AG10803 (cell line): ENCODE measurements around the gene UBQLN2.
A peak's percentile ranks its signal among the peaks of the same experiment; 100 is the strongest.

Experiments
- DNase-seq: peaks from one replicate; pipeline ENCODE4 v3.0.0; 2010; ENCODE audit warnings: low read depth
- H3K4me3 ChIP-seq: 2 replicates; pipeline ENCODE4 v1.5.1; 2011; ENCODE audit warnings: mild to moderate bottlenecking, low read length, control low read depth
- TF ChIP-seq, protein P1 (sequence below): conservative IDR thresholded peaks from 2 replicates; pipeline ENCODE4 v1.5.1; 2011; ENCODE audit warnings: mild to moderate bottlenecking, low read length, control low read depth, inconsistent platforms

UBQLN2 gene

DNA sequence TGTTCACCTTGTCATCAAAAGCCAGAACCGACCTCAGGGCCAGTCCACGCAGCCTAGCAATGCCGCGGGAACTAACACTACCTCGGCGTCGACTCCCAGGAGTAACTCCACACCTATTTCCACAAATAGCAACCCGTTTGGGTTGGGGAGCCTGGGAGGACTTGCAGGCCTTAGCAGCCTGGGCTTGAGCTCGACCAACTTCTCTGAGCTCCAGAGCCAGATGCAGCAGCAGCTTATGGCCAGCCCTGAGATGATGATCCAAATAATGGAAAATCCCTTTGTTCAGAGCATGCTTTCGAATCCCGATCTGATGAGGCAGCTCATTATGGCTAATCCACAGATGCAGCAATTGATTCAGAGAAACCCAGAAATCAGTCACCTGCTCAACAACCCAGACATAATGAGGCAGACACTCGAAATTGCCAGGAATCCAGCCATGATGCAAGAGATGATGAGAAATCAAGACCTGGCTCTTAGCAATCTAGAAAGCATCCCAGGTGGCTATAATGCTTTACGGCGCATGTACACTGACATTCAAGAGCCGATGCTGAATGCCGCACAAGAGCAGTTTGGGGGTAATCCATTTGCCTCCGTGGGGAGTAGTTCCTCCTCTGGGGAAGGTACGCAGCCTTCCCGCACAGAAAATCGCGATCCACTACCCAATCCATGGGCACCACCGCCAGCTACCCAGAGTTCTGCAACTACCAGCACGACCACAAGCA, 898 bp downstream of the UBQLN2 start:
- H3K4me3 ChIP-seq: peak overlapping the region; percentile 73
- DNase-seq: peak; percentile 41
- TF ChIP-seq, protein P1, sequence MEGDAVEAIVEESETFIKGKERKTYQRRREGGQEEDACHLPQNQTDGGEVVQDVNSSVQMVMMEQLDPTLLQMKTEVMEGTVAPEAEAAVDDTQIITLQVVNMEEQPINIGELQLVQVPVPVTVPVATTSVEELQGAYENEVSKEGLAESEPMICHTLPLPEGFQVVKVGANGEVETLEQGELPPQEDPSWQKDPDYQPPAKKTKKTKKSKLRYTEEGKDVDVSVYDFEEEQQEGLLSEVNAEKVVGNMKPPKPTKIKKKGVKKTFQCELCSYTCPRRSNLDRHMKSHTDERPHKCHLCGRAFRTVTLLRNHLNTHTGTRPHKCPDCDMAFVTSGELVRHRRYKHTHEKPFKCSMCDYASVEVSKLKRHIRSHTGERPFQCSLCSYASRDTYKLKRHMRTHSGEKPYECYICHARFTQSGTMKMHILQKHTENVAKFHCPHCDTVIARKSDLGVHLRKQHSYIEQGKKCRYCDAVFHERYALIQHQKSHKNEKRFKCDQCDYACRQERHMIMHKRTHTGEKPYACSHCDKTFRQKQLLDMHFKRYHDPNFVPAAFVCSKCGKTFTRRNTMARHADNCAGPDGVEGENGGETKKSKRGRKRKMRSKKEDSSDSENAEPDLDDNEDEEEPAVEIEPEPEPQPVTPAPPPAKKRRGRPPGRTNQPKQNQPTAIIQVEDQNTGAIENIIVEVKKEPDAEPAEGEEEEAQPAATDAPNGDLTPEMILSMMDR: no peak

DNA sequence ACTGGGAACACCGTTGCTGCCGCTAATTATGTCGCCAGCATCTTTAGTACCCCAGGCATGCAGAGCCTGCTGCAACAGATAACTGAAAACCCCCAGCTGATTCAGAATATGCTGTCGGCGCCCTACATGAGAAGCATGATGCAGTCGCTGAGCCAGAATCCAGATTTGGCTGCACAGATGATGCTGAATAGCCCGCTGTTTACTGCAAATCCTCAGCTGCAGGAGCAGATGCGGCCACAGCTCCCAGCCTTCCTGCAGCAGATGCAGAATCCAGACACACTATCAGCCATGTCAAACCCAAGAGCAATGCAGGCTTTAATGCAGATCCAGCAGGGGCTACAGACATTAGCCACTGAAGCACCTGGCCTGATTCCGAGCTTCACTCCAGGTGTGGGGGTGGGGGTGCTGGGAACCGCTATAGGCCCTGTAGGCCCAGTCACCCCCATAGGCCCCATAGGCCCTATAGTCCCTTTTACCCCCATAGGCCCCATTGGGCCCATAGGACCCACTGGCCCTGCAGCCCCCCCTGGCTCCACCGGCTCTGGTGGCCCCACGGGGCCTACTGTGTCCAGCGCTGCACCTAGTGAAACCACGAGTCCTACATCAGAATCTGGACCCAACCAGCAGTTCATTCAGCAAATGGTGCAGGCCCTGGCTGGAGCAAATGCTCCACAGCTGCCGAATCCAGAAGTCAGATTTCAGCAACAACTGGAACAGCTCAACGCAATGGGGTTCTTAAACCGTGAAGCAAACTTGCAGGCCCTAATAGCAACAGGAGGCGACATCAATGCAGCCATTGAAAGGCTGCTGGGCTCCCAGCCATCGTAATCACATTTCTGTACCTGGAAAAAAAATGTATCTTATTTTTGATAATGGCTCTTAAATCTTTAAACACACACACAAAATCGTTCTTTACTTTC, 1.8 kb downstream of the UBQLN2 start:
- peak overlapping the region; percentile 73 for H3K4me3 ChIP-seq
- DNase-seq: no peak
- TF ChIP-seq, protein P1: no peak

DNA sequence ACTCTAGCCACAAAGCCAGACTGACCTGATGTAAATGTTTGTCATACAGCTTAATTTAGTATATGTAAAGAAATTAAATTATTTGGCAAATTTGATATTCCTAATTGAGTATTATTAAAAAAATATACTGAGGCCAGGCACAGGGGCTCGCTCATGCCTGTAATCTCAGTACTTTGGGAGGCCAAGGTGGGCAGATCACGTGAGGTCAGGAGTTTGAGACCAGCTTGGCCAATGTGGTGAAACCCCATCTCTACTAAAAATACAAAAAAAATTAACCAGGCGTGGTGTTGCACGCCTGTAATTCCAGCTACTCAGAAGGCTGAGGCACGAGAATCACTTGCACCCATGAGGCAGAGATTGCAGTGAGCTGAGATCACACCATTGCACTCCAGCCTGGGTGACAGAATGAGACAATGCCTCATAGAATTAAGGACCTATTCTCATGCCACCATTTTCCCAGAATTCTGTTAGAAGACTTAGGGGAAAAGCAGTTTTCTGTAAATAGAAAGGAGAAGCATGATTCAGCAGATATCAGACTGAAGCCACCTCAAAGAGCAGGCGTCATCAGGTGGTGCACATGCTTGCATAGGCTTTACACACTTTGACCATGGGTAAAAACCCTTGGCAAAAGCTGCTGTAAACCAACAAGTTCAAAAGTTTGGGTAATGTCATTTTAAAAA, 6.1 kb downstream of the UBQLN2 start:
- H3K4me3 ChIP-seq: no peak overlapping the region
- TF ChIP-seq, protein P1: no peak
- DNase-seq: no peak

DNA sequence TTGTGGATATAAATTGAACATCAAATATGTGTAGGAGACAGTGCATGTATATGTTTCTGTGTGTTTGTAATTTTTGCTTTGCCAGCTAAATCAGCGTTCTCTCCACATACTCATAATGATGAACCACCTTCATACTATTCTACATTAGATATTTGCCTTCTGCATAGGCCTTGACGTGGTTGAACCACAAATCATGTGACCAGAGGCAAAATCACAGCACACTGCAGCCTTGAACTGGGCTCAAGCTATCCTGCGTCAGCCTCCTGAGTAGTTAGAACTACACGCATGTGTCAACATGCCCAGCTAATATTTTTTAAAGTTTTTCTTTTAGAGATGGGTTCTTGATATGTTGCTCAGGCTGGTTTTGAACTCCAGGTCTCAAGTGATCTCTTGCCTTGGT, 9.5 kb downstream of the UBQLN2 start:
- DNase-seq: no peak
- TF ChIP-seq, protein P1: no peak
- no peak overlapping the region for H3K4me3 ChIP-seq

DNA sequence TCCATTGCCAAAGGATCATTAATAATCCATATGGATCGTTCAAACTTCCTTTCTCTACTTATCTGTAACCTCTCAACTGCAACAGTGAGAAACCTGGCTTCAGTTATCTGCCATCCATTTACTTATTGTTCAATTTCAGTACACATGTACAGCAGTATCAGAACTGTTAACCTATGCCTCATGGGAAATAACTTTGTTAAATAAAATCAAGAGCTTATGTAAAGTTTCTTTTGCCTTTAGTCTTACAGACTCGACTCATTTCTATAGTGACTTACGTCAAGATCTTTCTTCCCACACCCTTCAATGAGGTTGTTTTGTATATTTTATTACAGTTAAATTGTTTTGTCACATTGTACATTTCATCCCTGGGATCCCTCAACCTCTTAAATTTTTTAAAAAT, 11.4 kb downstream of the UBQLN2 start:
- TF ChIP-seq, protein P1: no peak
- DNase-seq: no peak
- H3K4me3 ChIP-seq: no peak overlapping the region

DNA sequence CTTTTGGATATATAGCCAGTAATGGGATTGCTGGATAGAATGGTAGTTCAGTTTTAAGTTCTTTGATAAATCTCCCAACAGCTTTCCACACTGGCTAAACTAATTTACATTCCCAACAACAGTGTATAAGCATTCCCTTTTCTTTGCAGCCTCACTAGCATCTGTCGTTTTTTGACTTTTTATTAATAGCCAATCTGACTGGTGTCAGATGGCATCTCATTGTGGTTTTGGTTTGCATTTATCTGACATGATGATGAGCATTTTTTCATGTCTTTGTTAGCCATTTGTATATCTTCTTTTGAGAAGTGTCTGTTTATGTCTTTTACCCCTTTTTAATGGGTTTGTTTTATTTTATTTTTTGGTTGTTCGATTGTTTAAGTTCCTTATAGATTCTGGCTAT, 13.3 kb downstream of the UBQLN2 start:
- H3K4me3 ChIP-seq: no peak overlapping the region
- no peak for DNase-seq
- TF ChIP-seq, protein P1: no peak
